ENCODE results near the gene SLX4. TPM values are rescaled to one million over a fixed set of nuclear protein-coding genes. Genes with fewer than 3 reads are reported as not detected.

SLX4 gene
- total and polyA plus RNA-seq, 2 donors (not counting 1 experiment from before 2014, with no cell fraction given), result 5.4 to 13.3 TPM

DNA sequence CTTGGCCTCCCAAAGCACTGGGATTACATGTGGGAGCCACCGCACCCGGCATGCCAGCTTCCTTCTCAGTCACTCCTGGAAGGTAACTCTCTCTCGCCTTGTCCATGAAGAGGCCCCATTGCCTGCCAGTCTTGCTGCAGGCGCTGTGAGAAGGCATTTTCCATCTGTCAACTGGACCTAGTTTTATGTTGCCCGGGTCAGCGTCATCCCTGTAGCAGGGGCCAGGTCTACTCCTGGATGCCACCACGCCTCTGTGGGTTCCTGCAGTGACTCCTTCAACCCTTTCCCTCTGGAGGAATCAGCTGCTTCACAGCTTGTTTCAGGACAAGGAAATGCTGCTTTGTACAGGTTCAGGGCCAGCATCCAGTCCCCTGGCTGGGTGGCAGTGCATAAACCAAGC, 31.6 kb downstream of the SLX4 start:
- DNase-seq (no peak), ATAC-seq (ENCODE audit: low read depth) (no peak)
- no peak overlapping the region for H3K9ac ChIP-seq (ENCODE audit: low read length)
- H3K4me1 ChIP-seq (ENCODE audit: control insufficient read depth in 2 of 2, insufficient read depth in 2 of 2, low read length in 2 of 2), result peaks cover 45 to 54% of the 10 kb centered on the region in 2 donors
- peak overlapping the region in 1 of 5 experiments; percentile 0 for H3K4me3 ChIP-seq (ENCODE audit: control extremely low read depth in 1 of 5, extremely low read depth in 1 of 5, insufficient read depth in 1 of 5, low read depth in 2 of 5, low read length in 4 of 5)
- no peaks in the 10 kb centered on the region for H3K27me3 ChIP-seq (replicated peaks in 1 of 4; ENCODE audit: control extremely low read depth in 1 of 4, control insufficient read depth in 3 of 4, insufficient read depth in 4 of 4, low read length in 3 of 4)
- peaks cover 27% of the 10 kb centered on the region for H3K79me2 ChIP-seq (ENCODE audit: control insufficient read depth, insufficient read depth, low read length)
- H3K27ac ChIP-seq (ENCODE audit: low read length in 2 of 2), result peak overlapping the region; percentile 56 to 78
- peaks cover 0 to 6% of the 10 kb centered on the region in 2 experiments for H3K36me3 ChIP-seq (replicated peaks in 1 of 2; ENCODE audit: control extremely low read depth in 1 of 2, control insufficient read depth in 1 of 2, extremely low read depth in 1 of 2, insufficient read depth in 2 of 2, low read length in 1 of 2)
- WGBS (ENCODE audit: insufficient coverage), result 83% methylated on average over 7 of the region's 7 CpGs
- peaks cover 16% of the 10 kb centered on the region for H4K20me1 ChIP-seq (ENCODE audit: control insufficient read depth, insufficient read depth, low read length, poor library complexity, severe bottlenecking)
- H3K27ac Mint-ChIP-seq, result peak overlapping the region; percentile 78
- no peaks in the 10 kb centered on the region for H3K9me3 Mint-ChIP-seq (ENCODE audit: insufficient read depth)
- TF ChIP-seq, protein P1, sequence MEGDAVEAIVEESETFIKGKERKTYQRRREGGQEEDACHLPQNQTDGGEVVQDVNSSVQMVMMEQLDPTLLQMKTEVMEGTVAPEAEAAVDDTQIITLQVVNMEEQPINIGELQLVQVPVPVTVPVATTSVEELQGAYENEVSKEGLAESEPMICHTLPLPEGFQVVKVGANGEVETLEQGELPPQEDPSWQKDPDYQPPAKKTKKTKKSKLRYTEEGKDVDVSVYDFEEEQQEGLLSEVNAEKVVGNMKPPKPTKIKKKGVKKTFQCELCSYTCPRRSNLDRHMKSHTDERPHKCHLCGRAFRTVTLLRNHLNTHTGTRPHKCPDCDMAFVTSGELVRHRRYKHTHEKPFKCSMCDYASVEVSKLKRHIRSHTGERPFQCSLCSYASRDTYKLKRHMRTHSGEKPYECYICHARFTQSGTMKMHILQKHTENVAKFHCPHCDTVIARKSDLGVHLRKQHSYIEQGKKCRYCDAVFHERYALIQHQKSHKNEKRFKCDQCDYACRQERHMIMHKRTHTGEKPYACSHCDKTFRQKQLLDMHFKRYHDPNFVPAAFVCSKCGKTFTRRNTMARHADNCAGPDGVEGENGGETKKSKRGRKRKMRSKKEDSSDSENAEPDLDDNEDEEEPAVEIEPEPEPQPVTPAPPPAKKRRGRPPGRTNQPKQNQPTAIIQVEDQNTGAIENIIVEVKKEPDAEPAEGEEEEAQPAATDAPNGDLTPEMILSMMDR (IDR thresholded peaks at IDR 0.05), result no peak
- no peak for TF ChIP-seq EZH2 (IDR thresholded peaks at IDR 0.05; ENCODE audit: borderline replicate concordance, insufficient read depth, low read depth, low read length, poor library complexity, severe bottlenecking)
- POLR2A ChIA-PET, result interaction anchor here (0.6 kb wide), 1 partner anchor 1059 kb away, joined by 3 read pairs; the partner anchor contains the start of gene AMDHD2
- intact Hi-C loops (cut with micrococcal nuclease), result no loop called here
- peak overlapping the region; percentile 97 for H3K4me2 ChIP-seq (replicated peaks; ENCODE audit: low read depth, low read length, poor library complexity, severe bottlenecking)
- H3K4me3 Mint-ChIP-seq, result peak overlapping the region; percentile 91
- no peaks in the 10 kb centered on the region for H3K9me3 ChIP-seq (ENCODE audit: control extremely low read depth in 1 of 3, control insufficient read depth in 2 of 3, insufficient read depth in 1 of 3, low read length in 2 of 3)
- H3K4me1 Mint-ChIP-seq, result peaks cover 55% of the 10 kb centered on the region
- no peaks in the 10 kb centered on the region for H3K27me3 Mint-ChIP-seq
- H2AFZ ChIP-seq (ENCODE audit: insufficient read depth, low read depth, low read length, poor library complexity, severe bottlenecking), result peak overlapping the region; percentile 53
- CTCF ChIA-PET, result interaction anchor here (0.6 kb wide), 1 partner anchor 1044 kb away, joined by 3 read pairs; no protein-coding TSS in a partner anchor
